Erythroblast (primary cell): ENCODE measurements around the gene HOXC13.

Experiments
- GATA1 ChIP-seq: IDR thresholded peaks from 2 replicates; pipeline ENCODE4 v1.6.1; 2011; ENCODE audit warnings: low read depth, mild to moderate bottlenecking, control low read depth, low read length, moderate library complexity
- POLR2A ChIP-seq: IDR thresholded peaks from 2 replicates; pipeline ENCODE4 v1.6.1; 2011; ENCODE audit warnings: mild to moderate bottlenecking, low read length

DNA sequence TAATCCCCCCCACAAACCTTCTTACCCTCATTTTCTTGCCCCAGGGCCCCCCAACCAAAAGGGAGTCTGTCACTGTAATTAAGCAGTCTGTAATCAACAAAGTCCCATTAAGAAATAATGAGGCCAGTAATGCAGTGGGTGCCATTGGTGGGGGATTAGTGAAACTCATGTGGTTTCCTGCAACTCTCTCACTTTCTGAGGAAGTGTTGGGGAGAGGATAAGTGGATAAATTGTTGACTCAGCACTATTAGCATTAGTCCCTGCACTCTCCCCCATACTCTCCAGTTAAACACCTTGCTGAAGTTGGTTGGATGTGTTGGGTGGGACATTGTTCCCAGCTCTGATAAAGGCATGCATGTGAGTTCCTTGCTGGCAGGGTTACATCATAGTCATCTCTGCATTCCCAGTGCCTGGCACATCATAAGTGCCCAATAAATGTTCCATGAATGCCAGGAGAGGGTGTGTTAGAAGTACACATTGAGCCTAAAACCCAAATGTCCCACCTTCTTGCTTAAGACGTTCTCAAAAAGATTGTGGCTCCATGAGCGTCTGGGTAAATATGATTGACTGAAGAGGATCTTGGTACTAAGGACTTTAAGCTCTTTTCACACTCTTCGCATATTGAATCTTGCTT, 45.8 kb upstream of the HOXC13 start:
- no peak for TF ChIP-seq POLR2A
- no peak for TF ChIP-seq GATA1
